Fibroblast of lung (primary cell): ENCODE results near the gene TAS2R41.

Experiments used
- CTCF ChIP-seq, 2 donors: IDR thresholded peaks in 1 of 2; conservative IDR thresholded peaks in 1 of 2; 1 replicate in 1 of 2; 2 replicates in 1 of 2; pipeline ENCODE4 v1.5.1; 2011 to 2012; ENCODE audit warnings: low read length in 2 of 2, control low read depth in 1 of 2, inconsistent platforms in 1 of 2, low read depth in 1 of 2, mild to moderate bottlenecking in 1 of 2
- EZH2 ChIP-seq: IDR thresholded peaks from 2 replicates; pipeline ENCODE4 v1.5.1; 2012; ENCODE audit warnings: low read length, control low read depth, mild to moderate bottlenecking; ENCODE audit errors: missing control alignments

GRCh38 chr7:143484119-143484518 lies 6.4 kb downstream of the TAS2R41 start:
- TF ChIP-seq CTCF (conservative IDR thresholded peaks at IDR 0.05 in 1 of 2, IDR thresholded peaks at IDR 0.05 in 1 of 2; ENCODE audit: low read depth in 1 of 2, low read length in 2 of 2) (no peak), EZH2 (no peak)
